Tibial artery (tissue), 4 donors: Measurements from ENCODE around the gene CIAO3.
"Not testable (repeated sequence)": the region's sequence is repeated elsewhere in the genome, so short reads cannot be mapped to it uniquely, and the experiment has no call there.

Experiments
- DNase-seq, 2 donors: peaks; one replicate each; pipeline ENCODE4 v3.0.0-alpha.2; 2019
- H3K27ac ChIP-seq, 2 donors: fragments of 200-600 bp; sonication (generic) in 1 of 2; 1 replicate in 1 of 2; 2 replicates in 1 of 2; pipeline ENCODE4 v1.5.1; 2018 to 2019; ENCODE audit warnings: mild to moderate bottlenecking in 1 of 2
- H3K27me3 ChIP-seq, 2 donors: fragments of 200-600 bp; sonication (generic) in 1 of 2; one replicate each; pipeline versions ENCODE4 v1.5.1 to v1.6.0; 2016 to 2019
- H3K36me3 ChIP-seq, 3 donors: fragments of 200-600 bp; sonication (generic) in 2 of 3; one replicate each; pipeline ENCODE4 v1.5.1; 2016 to 2019; ENCODE audit warnings: mild to moderate bottlenecking in 2 of 3
- H3K4me1 ChIP-seq, 4 donors: fragments of 200-600 bp; sonication (generic) in 2 of 4; 1 replicate in 3 of 4; 2 replicates in 1 of 4; pipeline ENCODE4 v1.5.1; 2016 to 2019
- H3K4me3 ChIP-seq, 2 donors: fragments of 200-600 bp; sonication (generic) in 1 of 2; 1 replicate in 1 of 2; 2 replicates in 1 of 2; pipeline ENCODE4 v1.5.1; 2018 to 2019; ENCODE audit warnings: mild to moderate bottlenecking in 2 of 2
- H3K9me3 ChIP-seq, 3 donors: fragments of 200-600 bp; sonication (generic) in 1 of 3; one replicate each; pipeline ENCODE4 v1.5.1; 2016 to 2019
- CTCF ChIP-seq, 2 experiments: fragments of 200-600 bp in 1 of 2; fragments of 450-650 bp in 1 of 2; IDR thresholded peaks; one replicate each; pipeline ENCODE4 v1.5.1; 2017 to 2019; ENCODE audit warnings: antibody characterized with exemption in 2 of 2, mild to moderate bottlenecking in 1 of 2, moderate library complexity in 1 of 2
- intact Hi-C: fragments of 100-400 bp; cut with DNase I; formaldehyde crosslinking; loops from one replicate; pipeline ENCODE4 v1.15.0; 2023; ENCODE audit warnings: low total_unique reads

The CIAO3 gene

GRCh38 chr16:716200-716568 is 24.6 kb downstream of the CIAO3 start:
- Histone ChIP-seq H3K4me3 (peak overlapping the region; percentile 56 to 75), H3K27ac (no peak overlapping the region), H3K4me1 (peaks cover 0 to 50% (median 31%) of the 10 kb centered on the region in 4 donors), H3K27me3 (peaks cover 0 to 31% of the 10 kb centered on the region in 2 donors), H3K9me3 (no peaks in the 10 kb centered on the region), H3K36me3 (no peaks in the 10 kb centered on the region)
- no peak for DNase-seq
- no peak for TF ChIP-seq CTCF (IDR thresholded peaks at IDR 0.05)
- intact Hi-C loops, result no loop called here

GRCh38 chr16:715477-716199 is 25.2 kb downstream of the CIAO3 start:
- no peak for DNase-seq
- no peaks in the 10 kb centered on the region for H3K36me3 ChIP-seq
- H3K4me1 ChIP-seq, result peaks cover 0 to 46% (median 31%) of the 10 kb centered on the region in 4 donors
- peaks cover 0 to 36% of the 10 kb centered on the region in 2 donors for H3K27me3 ChIP-seq
- no peaks in the 10 kb centered on the region for H3K9me3 ChIP-seq
- intact Hi-C loops, result loop anchor here (2.0 kb wide), 1 partner anchor 25 kb away; the partner anchor contains the start of gene CIAO3
- H3K4me3 ChIP-seq, result peak overlapping the region; percentile 56 to 75
- no peak overlapping the region for H3K27ac ChIP-seq
- TF ChIP-seq CTCF (IDR thresholded peaks at IDR 0.05), result no peak

- intact Hi-C loops, result loop anchor here (2.0 to 5.0 kb wide), 2 partner anchors 26 to 342 kb away; partner anchors contain the start of gene CIAO3
- H3K27ac ChIP-seq, result no peak within 1 kb of the TSS
- H3K4me1 ChIP-seq, result peaks cover 0 to 44% (median 27%) of the 10 kb centered on the region in 4 donors
- H3K27me3 ChIP-seq, result peaks cover 0 to 44% of the 10 kb centered on the region in 2 donors
- H3K36me3 ChIP-seq, result no peaks in the 10 kb centered on the region
- peak; percentile 90 to 94 for DNase-seq
- no peaks in the 10 kb centered on the region for H3K9me3 ChIP-seq
- peak within 1 kb of the TSS; percentile 56 to 75 for H3K4me3 ChIP-seq
- TF ChIP-seq CTCF (IDR thresholded peaks at IDR 0.05), result no peak
These were observed 26.0 kb downstream of the CIAO3 start, which contains the start of gene METRN for GRCh38 chr16:714558-715476. TSS of gene METRN (plus strand) at chr16:715118. CDS start at chr16:715290, 172 bp downstream.

- TF ChIP-seq CTCF (IDR thresholded peaks at IDR 0.05), result no peak
- Histone ChIP-seq H3K27ac (no peak overlapping the region), H3K27me3 (peaks cover 0 to 52% of the 10 kb centered on the region in 2 donors), H3K4me1 (peaks cover 0 to 43% (median 29%) of the 10 kb centered on the region in 4 donors), H3K4me3 (no peak overlapping the region), H3K36me3 (no peaks in the 10 kb centered on the region), H3K9me3 (no peaks in the 10 kb centered on the region)
- intact Hi-C loops, result loop anchor here (2.0 to 5.0 kb wide), 2 partner anchors 27 to 343 kb away; partner anchors contain the start of gene CIAO3
- no peak for DNase-seq
These were observed 26.7 kb downstream of the CIAO3 start for GRCh38 chr16:714079-714478.

GRCh38 chr16:712740-713250 is 28.0 kb downstream of the CIAO3 start:
- H3K27ac ChIP-seq, H3K36me3 ChIP-seq, H3K9me3 ChIP-seq, DNase-seq, H3K4me3 ChIP-seq: not testable (repeated sequence)
- Histone ChIP-seq H3K4me1 (peaks cover 0 to 40% (median 29%) of the 10 kb centered on the region in 4 donors), H3K27me3 (peaks cover 0 to 65% of the 10 kb centered on the region in 2 donors)
- intact Hi-C loops, result loop anchor here (2.0 to 5.0 kb wide), 2 partner anchors 74 to 345 kb away; no protein-coding TSS in a partner anchor
